Erythroblast (primary cell): Measurements from ENCODE around the gene CLIP4.

Experiments
- GATA1 ChIP-seq: IDR thresholded peaks from 2 replicates; pipeline ENCODE4 v1.6.1; 2011; ENCODE audit warnings: low read depth, mild to moderate bottlenecking, control low read depth, low read length, moderate library complexity
- POLR2A ChIP-seq: IDR thresholded peaks from 2 replicates; pipeline ENCODE4 v1.6.1; 2011; ENCODE audit warnings: mild to moderate bottlenecking, low read length

DNA sequence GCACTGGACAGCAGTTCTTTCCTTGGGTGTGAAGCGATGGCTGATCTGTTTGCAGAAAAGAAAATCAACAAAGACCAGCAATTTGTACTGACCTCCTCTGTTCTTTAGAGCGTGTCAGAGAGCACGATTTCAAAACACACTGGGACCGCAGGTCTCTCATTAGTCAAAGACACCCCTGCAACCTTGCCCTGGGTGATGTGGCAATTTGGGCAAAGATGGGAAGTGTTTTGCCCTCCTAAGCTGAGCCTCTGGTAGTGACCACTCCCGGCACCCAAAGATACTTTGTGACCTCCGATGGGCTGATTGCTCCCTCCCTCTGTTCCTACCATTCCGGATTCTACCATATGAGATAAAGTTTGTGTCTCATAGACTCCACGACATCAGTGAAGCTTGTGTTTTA, 18.2 kb upstream of the CLIP4 start:
- TF ChIP-seq GATA1, result no peak
- TF ChIP-seq POLR2A, result no peak
